ENCODE results near the gene POP4. TPM values are rescaled to one million over a fixed set of nuclear protein-coding genes. Genes with fewer than 3 reads are reported as not detected.

The POP4 gene, protein sequence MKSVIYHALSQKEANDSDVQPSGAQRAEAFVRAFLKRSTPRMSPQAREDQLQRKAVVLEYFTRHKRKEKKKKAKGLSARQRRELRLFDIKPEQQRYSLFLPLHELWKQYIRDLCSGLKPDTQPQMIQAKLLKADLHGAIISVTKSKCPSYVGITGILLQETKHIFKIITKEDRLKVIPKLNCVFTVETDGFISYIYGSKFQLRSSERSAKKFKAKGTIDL
- 184 to 228 TPM (median 195 TPM) in 5 replicates for total RNA-seq (2022; extraction: Qiagen RNA extraction)

DNA sequence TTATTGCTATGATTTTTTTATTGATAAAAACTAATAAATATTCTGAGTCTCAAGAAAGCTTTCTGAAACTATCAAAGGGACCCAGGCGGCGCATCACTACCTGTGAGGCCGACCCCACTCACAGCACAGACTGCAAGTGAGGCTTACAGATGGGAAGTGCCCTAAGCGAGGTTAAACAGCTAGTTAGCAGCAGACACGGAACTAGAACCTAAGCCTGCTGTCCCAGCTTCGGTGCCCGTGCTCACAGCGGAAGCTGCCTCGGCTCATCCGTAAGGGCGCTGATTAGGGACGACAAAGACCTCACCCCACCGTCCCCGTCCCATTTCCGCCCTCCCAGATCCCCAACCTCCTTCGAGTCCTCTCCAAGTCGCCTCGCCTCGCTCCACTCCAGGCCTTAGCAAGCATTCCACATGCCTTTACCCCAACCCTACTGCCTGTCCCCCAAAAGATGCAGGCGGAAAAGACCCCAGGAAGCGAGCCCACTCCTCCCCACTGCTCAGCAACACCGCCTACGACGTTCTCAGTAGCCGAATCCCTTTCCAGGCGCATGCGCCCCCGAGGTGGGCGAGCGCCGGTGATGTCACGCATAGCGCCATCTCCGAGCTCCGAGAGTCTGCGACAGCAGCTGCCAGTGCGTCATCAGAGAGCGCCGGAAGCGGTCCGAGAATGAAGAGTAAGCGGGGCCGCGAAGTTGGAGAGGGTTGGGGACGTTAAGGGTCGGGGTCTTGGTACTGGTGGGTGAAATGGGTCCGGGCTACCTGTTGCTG, at the start of gene POP4:
POP4 (plus strand) TSS at position 631 of the 767 bp plus-strand sequence; CDS start at position 667, 36 bp downstream.

DNA sequence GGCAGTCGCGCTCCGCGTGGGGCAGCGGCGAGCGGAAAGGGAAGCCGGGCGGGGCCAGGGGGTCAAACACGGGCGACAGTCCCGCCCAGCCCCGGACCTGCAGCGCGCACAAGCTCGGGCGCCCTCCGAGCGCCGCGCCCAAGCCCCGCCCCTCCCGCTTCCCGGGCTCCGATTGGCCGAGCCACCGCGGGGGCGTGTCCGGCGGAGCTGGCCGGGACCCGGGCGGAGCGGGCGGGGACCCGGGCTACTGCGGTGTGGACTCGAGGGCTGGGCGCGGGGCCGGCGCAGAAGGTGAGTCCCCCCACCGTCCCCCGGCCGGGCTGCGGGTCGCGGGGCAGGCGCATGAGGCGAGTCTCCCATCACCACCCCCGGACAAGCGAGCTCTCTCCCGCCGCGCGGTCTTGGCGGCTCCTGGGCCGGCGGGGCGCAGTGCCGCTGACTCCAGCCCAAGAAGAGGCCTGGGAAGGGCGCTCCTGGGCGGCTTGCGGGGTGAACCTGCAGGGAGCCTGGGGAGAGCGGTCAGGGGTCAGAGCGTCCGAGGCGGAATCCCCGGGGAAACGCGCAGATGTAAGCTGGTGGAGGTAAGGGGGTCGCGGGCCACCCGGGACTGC, 59.2 kb downstream of the POP4 start, which contains the start of gene PLEKHF1:
PLEKHF1 (plus strand) TSS at position 247 of the 611 bp plus-strand sequence. CDS start 8,379 bp downstream, outside the sequence.

Other genes with a start within 250 kb of the POP4 start
- not detected in 5 replicates for gene VSTM2B, start 80.3 kb upstream of the POP4 start, total RNA-seq (2022; extraction: Qiagen RNA extraction)
- gene PLEKHF1, start 59.2 kb downstream of the POP4 start, total RNA-seq (2022; extraction: Qiagen RNA extraction), result 7.0 to 9.1 TPM (median 8.0 TPM) in 5 replicates
- 39.7 to 52.7 TPM (median 49.9 TPM) in 5 replicates for gene C19orf12, start 109.0 kb downstream of the POP4 start, total RNA-seq (2022; extraction: Qiagen RNA extraction)
- gene CCNE1, start 205.7 kb downstream of the POP4 start, total RNA-seq (2022; extraction: Qiagen RNA extraction), result 23.4 to 27.5 TPM (median 24.5 TPM) in 5 replicates

Measured in A549 treated with Mapracorat at 1 μM for 4 hours (cell line).